Ascending aorta (tissue), 2 donors: Measurements from ENCODE around the gene ABI1. TPM values are rescaled to one million over a fixed set of nuclear protein-coding genes. Genes with fewer than 3 reads are reported as not detected.

Experiments used
- DNase-seq, 2 donors: peaks; one replicate each; pipeline ENCODE4 v3.0.0-alpha.2; 2019; ENCODE audit warnings: low spot score in 2 of 2
- H3K27ac ChIP-seq, 2 donors: fragments of 200-600 bp; sonication (generic); one replicate each; pipeline ENCODE4 v1.5.1; 2016 to 2017; ENCODE audit warnings: mild to moderate bottlenecking in 1 of 2
- H3K27me3 ChIP-seq: fragments of 200-600 bp; sonication (generic); one replicate; pipeline ENCODE4 v1.5.1; 2017
- H3K36me3 ChIP-seq, 2 donors: fragments of 200-600 bp; sonication (generic); one replicate each; pipeline ENCODE4 v1.5.1; 2016
- H3K4me1 ChIP-seq, 2 donors: fragments of 200-600 bp; sonication (generic); one replicate each; pipeline ENCODE4 v1.5.1; 2016 to 2017; ENCODE audit warnings: mild to moderate bottlenecking in 1 of 2
- H3K4me3 ChIP-seq, 2 donors: fragments of 200-600 bp; sonication (generic); one replicate each; pipeline ENCODE4 v1.5.1; 2016 to 2017; ENCODE audit warnings: mild to moderate bottlenecking in 1 of 2
- H3K9me3 ChIP-seq, 2 donors: fragments of 200-600 bp; sonication (generic); one replicate each; pipeline ENCODE4 v1.5.1; 2016
- intact Hi-C: fragments of 100-400 bp; cut with DNase I; formaldehyde crosslinking; loops from one replicate; pipeline ENCODE4 v1.15.1; 2023
- total RNA-seq: library from RNA; depleted of rRNA; stranded (reverse); fragments of >200 nt; gene quantifications from one replicate; pipeline ENCODE4 v1.1.0, GENCODE V29; 2016
- TF ChIP-seq, protein P1 (sequence below), 3 experiments: fragments of 200-600 bp in 2 of 3; fragments of 450-650 bp in 1 of 3; sonication (generic) in 2 of 3; IDR thresholded peaks; one replicate each; pipeline ENCODE4 v1.5.1; 2016 to 2019; ENCODE audit warnings: antibody characterized with exemption in 3 of 3, mild to moderate bottlenecking in 1 of 3, moderate library complexity in 1 of 3

The ABI1 gene
- total RNA-seq, 1 donor from 2014 or later, result 5.7 TPM

DNA sequence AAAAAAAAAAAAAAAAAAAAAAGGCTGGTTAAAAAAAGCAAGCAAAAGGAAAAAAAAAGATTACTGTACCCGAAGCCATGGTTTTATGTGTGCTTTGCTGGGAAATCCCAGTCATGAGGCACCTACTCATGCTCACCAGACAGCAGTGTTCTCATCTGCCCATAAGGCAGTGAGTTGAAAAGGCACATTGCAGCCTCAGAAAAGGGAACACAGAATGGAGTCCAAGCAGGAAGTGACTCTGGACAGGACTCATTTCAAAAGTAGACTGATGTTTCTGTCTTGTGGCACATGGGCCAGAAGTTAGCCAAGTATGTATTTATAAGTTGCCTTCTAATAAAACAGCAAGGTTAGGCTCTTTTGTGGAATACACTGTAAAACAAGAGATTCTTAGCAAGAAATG lies 123.0 kb downstream of the ABI1 start:
- intact Hi-C loops, result no loop called here
- TF ChIP-seq, protein P1, sequence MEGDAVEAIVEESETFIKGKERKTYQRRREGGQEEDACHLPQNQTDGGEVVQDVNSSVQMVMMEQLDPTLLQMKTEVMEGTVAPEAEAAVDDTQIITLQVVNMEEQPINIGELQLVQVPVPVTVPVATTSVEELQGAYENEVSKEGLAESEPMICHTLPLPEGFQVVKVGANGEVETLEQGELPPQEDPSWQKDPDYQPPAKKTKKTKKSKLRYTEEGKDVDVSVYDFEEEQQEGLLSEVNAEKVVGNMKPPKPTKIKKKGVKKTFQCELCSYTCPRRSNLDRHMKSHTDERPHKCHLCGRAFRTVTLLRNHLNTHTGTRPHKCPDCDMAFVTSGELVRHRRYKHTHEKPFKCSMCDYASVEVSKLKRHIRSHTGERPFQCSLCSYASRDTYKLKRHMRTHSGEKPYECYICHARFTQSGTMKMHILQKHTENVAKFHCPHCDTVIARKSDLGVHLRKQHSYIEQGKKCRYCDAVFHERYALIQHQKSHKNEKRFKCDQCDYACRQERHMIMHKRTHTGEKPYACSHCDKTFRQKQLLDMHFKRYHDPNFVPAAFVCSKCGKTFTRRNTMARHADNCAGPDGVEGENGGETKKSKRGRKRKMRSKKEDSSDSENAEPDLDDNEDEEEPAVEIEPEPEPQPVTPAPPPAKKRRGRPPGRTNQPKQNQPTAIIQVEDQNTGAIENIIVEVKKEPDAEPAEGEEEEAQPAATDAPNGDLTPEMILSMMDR (IDR thresholded peaks at IDR 0.05), result no peak
- no peak overlapping the region for H3K27ac ChIP-seq
- H3K27me3 ChIP-seq, result no peaks in the 10 kb centered on the region
- H3K4me1 ChIP-seq, result no peaks in the 10 kb centered on the region
- H3K36me3 ChIP-seq, result peaks cover 7 to 12% of the 10 kb centered on the region in 2 donors
- no peaks in the 10 kb centered on the region for H3K9me3 ChIP-seq
- no peak overlapping the region for H3K4me3 ChIP-seq
- DNase-seq, result no peak

DNA sequence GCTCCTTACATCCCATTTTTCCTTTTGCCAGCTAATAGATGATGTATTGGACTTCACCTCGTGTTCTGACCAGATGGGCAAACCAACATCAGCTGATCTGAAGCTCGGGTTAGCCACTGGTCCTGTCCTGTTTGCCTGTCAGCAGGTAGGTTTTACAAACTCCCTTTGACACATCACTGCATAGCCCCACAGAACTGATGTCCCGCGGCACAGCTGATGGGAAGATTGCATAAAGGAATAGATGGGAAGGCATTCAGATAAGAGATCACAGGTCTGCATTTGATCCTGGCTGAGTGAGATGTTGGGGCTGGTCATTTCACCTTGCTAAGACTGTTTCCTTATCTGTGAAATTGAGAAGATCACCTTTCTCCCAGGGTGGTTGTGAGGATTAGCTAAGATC lies 125.3 kb downstream of the ABI1 start:
- intact Hi-C loops, result no loop called here
- H3K9me3 ChIP-seq, result no peaks in the 10 kb centered on the region
- TF ChIP-seq, protein P1 (IDR thresholded peaks at IDR 0.05), result no peak
- H3K4me1 ChIP-seq, result no peaks in the 10 kb centered on the region
- peaks cover 7 to 9% of the 10 kb centered on the region in 2 donors for H3K36me3 ChIP-seq
- no peak overlapping the region for H3K4me3 ChIP-seq
- no peaks in the 10 kb centered on the region for H3K27me3 ChIP-seq
- no peak overlapping the region for H3K27ac ChIP-seq
- DNase-seq, result no peak

DNA sequence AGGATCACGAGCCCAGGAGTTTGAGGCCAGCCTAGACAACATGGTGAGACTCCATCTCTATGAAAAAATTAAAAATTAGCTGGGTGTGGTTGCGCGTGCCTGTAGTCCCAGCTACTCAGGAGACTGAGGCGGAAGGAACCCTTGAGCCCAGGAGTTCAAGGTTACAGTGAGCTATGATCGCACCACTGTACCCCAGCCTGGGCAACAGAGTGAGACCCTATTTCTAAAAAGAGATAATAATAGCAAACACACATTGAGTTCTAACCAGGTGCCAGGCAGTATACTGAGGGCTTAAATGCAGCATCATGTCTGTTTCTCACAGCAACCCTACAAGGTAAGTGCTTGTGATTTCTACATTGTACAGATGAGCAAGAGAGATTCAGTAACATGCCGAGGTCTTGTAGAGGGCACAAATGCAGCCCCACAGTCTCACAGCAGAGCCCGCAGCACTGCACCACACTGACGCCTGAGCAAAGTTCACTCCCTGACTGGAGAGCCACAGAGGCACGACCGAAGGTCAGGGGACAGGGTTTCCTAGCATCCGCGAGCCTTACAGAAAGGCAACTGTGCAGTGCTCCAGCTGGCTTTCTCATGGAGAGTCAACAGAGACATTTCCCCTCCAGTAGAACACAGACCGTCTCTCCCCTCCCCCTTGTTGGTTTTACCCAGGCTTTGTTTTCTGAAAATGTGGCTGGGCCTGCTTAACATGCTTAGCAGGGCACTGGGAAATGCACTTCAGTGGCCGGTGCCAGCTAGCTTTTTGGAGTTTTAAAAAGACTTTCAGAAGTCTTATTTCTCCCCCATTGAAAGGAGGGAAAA lies 126.8 kb downstream of the ABI1 start:
- TF ChIP-seq, protein P1 (IDR thresholded peaks at IDR 0.05), result no peak
- Histone ChIP-seq H3K27me3 (no peaks in the 10 kb centered on the region), H3K9me3 (no peaks in the 10 kb centered on the region), H3K36me3 (peaks cover 7 to 9% of the 10 kb centered on the region in 2 donors), H3K27ac (no peak overlapping the region), H3K4me1 (no peaks in the 10 kb centered on the region), H3K4me3 (no peak overlapping the region)
- intact Hi-C loops, result no loop called here
- DNase-seq, result no peak

DNA sequence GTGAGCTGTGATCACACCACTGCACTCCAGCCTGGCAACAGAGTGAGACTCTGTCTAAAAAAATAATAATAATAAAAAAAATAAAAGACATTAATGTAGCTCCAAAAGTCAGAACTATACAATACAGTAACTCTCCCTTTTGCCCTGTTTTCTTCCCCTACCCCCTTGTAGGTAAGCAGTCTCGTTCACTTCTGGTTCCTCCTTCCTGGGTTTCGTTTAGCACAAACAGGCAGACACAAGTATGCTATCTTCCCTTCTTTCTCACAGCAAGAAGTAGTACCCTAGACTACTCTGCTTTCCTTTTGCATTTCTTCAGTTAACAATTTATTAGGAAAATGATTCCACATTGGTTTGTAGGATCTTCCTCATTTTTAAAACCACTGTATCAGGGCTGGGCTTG lies 130.2 kb downstream of the ABI1 start:
- Histone ChIP-seq H3K36me3 (peaks cover 1 to 2% of the 10 kb centered on the region in 2 donors), H3K27me3 (no peaks in the 10 kb centered on the region), H3K27ac (no peak overlapping the region), H3K9me3 (no peaks in the 10 kb centered on the region), H3K4me3 (no peak overlapping the region), H3K4me1 (no peaks in the 10 kb centered on the region)
- intact Hi-C loops, result no loop called here
- TF ChIP-seq, protein P1 (IDR thresholded peaks at IDR 0.05), result no peak
- DNase-seq, result no peak

DNA sequence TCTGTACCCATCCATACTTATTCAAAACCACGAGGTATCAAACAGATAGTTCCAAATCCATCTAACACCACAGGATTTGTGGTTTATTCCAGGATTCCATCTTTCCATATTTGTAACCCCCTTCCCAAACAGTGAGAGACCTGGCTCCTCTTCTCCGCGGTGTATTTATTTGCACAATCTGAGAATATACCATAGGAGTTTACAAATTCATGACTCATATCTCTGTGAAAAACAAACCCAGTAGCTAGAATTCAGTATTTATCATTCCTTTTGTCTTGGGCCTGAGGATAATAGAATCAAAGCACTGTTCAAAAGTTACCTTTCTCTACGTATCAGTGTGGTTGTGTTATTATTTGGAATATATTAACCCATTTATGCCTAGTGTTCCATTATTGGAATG lies 131.4 kb downstream of the ABI1 start:
- peaks cover 0 to 3% of the 10 kb centered on the region in 2 donors for H3K36me3 ChIP-seq
- DNase-seq, result no peak
- no peaks in the 10 kb centered on the region for H3K27me3 ChIP-seq
- H3K4me3 ChIP-seq, result no peak overlapping the region
- H3K27ac ChIP-seq, result no peak overlapping the region
- intact Hi-C loops, result no loop called here
- H3K9me3 ChIP-seq, result no peaks in the 10 kb centered on the region
- TF ChIP-seq, protein P1 (IDR thresholded peaks at IDR 0.05), result no peak
- no peaks in the 10 kb centered on the region for H3K4me1 ChIP-seq
